SHP77 treated with DMSO at 0.1 percent for 48 hours (cell line): Measurements from ENCODE around the gene IL1RAPL2.

ENCODE experiments used
- DNase-seq: peaks from one replicate; lab custom pipeline; 2025; lab: John Stamatoyannopoulos, UW

IL1RAPL2 gene

GRCh38 chrX:105463473-105463872 is 897.5 kb downstream of the IL1RAPL2 start:
- no peak for DNase-seq

- DNase-seq: no peak
Observed at GRCh38 chrX:105464618-105465017, 898.6 kb downstream of the IL1RAPL2 start.

- DNase-seq: no peak
Observed at GRCh38 chrX:105468741-105469140, 902.7 kb downstream of the IL1RAPL2 start.

- no peak for DNase-seq
Observed at GRCh38 chrX:105471597-105471996, 905.6 kb downstream of the IL1RAPL2 start.

GRCh38 chrX:105475801-105476200 is 909.8 kb downstream of the IL1RAPL2 start:
- no peak for DNase-seq

GRCh38 chrX:105477351-105477750 is 911.4 kb downstream of the IL1RAPL2 start:
- DNase-seq: no peak

GRCh38 chrX:105480646-105481310 is 914.8 kb downstream of the IL1RAPL2 start:
- DNase-seq: no peak

- no peak for DNase-seq
Observed at GRCh38 chrX:105483011-105483410, 917.0 kb downstream of the IL1RAPL2 start.

GRCh38 chrX:105488716-105489115 is 922.7 kb downstream of the IL1RAPL2 start:
- no peak for DNase-seq

GRCh38 chrX:105495376-105495775 is 929.4 kb downstream of the IL1RAPL2 start:
- no peak for DNase-seq

- DNase-seq: no peak
Observed at GRCh38 chrX:105502336-105502735, 936.3 kb downstream of the IL1RAPL2 start.

- no peak for DNase-seq
Observed at GRCh38 chrX:105515561-105515960, 949.6 kb downstream of the IL1RAPL2 start.

- DNase-seq: no peak
Observed at GRCh38 chrX:105526431-105526830, 960.4 kb downstream of the IL1RAPL2 start.

GRCh38 chrX:105527759-105528158 is 961.8 kb downstream of the IL1RAPL2 start:
- DNase-seq: no peak

- DNase-seq: no peak
Observed at GRCh38 chrX:105533951-105534350, 968.0 kb downstream of the IL1RAPL2 start.

- DNase-seq: no peak
Observed at GRCh38 chrX:105543283-105543682, 977.3 kb downstream of the IL1RAPL2 start.

- DNase-seq: no peak
Observed at GRCh38 chrX:105550043-105550663, 984.2 kb downstream of the IL1RAPL2 start.

GRCh38 chrX:105552395-105552794 is 986.4 kb downstream of the IL1RAPL2 start:
- DNase-seq: no peak

- no peak for DNase-seq
Observed at GRCh38 chrX:105553118-105553517, 987.1 kb downstream of the IL1RAPL2 start.

- DNase-seq: no peak
Observed at GRCh38 chrX:105564501-105564900, 998.5 kb downstream of the IL1RAPL2 start.

- DNase-seq: no peak
Observed at GRCh38 chrX:105565856-105566255, 999.9 kb downstream of the IL1RAPL2 start.

- DNase-seq: no peak
Observed at GRCh38 chrX:105567082-105567481, 1001.1 kb downstream of the IL1RAPL2 start.

GRCh38 chrX:105608745-105609144 is 1042.7 kb downstream of the IL1RAPL2 start:
- DNase-seq: no peak

GRCh38 chrX:105609530-105609929 is 1043.5 kb downstream of the IL1RAPL2 start:
- DNase-seq: no peak
